HG03039 (cell line): ENCODE data around the gene ACIN1.

Source experiments
- ATAC-seq: cut with Tn5 transposase; IDR thresholded peaks from one replicate; pipeline ENCODE4 v1.9.1; 2021; ENCODE audit warnings: mild to moderate bottlenecking, moderate library complexity; ENCODE audit not compliant: unreplicated experiment

Gene ACIN1

GRCh38 chr14:23045419-23046357 is 49.2 kb downstream of the ACIN1 start:
- no peak for ATAC-seq

GRCh38 chr14:23044840-23045239 is 50.1 kb downstream of the ACIN1 start:
- no peak for ATAC-seq

GRCh38 chr14:23043754-23044153 is 51.2 kb downstream of the ACIN1 start:
- no peak for ATAC-seq

GRCh38 chr14:23043145-23043544 is 51.8 kb downstream of the ACIN1 start:
- no peak for ATAC-seq

- no peak for ATAC-seq
Measured at GRCh38 chr14:23042162-23042965, 52.6 kb downstream of the ACIN1 start, which contains the start of gene PSMB11. TSS of gene PSMB11 (plus strand) at chr14:23042212. CDS start at chr14:23042226, 14 bp downstream.

GRCh38 chr14:23041729-23042128 is 53.2 kb downstream of the ACIN1 start:
- ATAC-seq = no peak

GRCh38 chr14:23040100-23040499 is 54.8 kb downstream of the ACIN1 start:
- no peak for ATAC-seq

GRCh38 chr14:23035303-23036144 is 59.4 kb downstream of the ACIN1 start:
- no peak for ATAC-seq

GRCh38 chr14:23034498-23035302 is 60.2 kb downstream of the ACIN1 start, which contains the start of gene PSMB5:
TSS of gene PSMB5 (minus strand) at chr14:23034900. CDS start at chr14:23034881, 19 bp downstream.
- peak; percentile 85 for ATAC-seq

GRCh38 chr14:23033801-23034497 is 61.0 kb downstream of the ACIN1 start:
- peak; percentile 7 for ATAC-seq

- ATAC-seq = no peak
Measured at GRCh38 chr14:23033251-23033727, 61.6 kb downstream of the ACIN1 start.

- no peak for ATAC-seq
Measured at GRCh38 chr14:23030936-23031335, 64.0 kb downstream of the ACIN1 start.

GRCh38 chr14:23028799-23029198 is 66.1 kb downstream of the ACIN1 start:
- ATAC-seq = no peak

GRCh38 chr14:23025151-23025814 is 69.7 kb downstream of the ACIN1 start:
- no peak for ATAC-seq

- ATAC-seq = no peak
Measured at GRCh38 chr14:23024612-23025075, 70.3 kb downstream of the ACIN1 start.

GRCh38 chr14:23023795-23024152 is 71.2 kb downstream of the ACIN1 start:
- ATAC-seq = no peak

GRCh38 chr14:23023022-23023794 is 71.7 kb downstream of the ACIN1 start:
- no peak for ATAC-seq
